Right cardiac atrium (tissue), 5 donors: ENCODE data around the gene CTDSPL. TPM values are rescaled to one million over a fixed set of nuclear protein-coding genes. Genes with fewer than 3 reads are reported as not detected.
"Not testable (repeated sequence)": the region's sequence is repeated elsewhere in the genome, so short reads cannot be mapped to it uniquely, and the experiment has no call there.

Source experiments
- ATAC-seq, 2 donors: fragments of 200-7000 bp; cut with Tn5 transposase; one replicate each; pipeline versions ENCODE4 v1.8.0 to v1.9.1; 2020; ENCODE audit warnings: moderate library complexity in 2 of 2, mild to moderate bottlenecking in 1 of 2
- DNase-seq, 3 donors: peaks; one replicate each; pipeline ENCODE4 v3.0.0-alpha.2; 2020
- H3K27ac ChIP-seq: one replicate; pipeline ENCODE4 v1.5.1; 2013; ENCODE audit warnings: mild to moderate bottlenecking, low read length, control low read depth, moderate library complexity
- H3K27me3 ChIP-seq: one replicate; pipeline ENCODE4 v1.6.1; 2013; ENCODE audit not compliant: control insufficient read depth, insufficient read depth
- H3K4me1 ChIP-seq: one replicate; pipeline ENCODE4 v1.6.1; 2013; ENCODE audit warnings: low read length; ENCODE audit not compliant: control insufficient read depth, insufficient read depth
- H3K4me3 ChIP-seq: one replicate; pipeline ENCODE4 v1.5.1; 2013; ENCODE audit warnings: low read length, control low read depth
- H3K9me3 ChIP-seq: one replicate; pipeline ENCODE4 v1.6.1; 2013; ENCODE audit warnings: low read length; ENCODE audit not compliant: control insufficient read depth
- WGBS: extraction: QIAGEN DNeasy Blood & Tissue Kit; methylation state at CpG from one replicate; pipeline ENCODE4 v1.1.7; 2013; 5-methylcytosine and 5-hydroxymethylcytosine counted together
- intact Hi-C, 4 donors: fragments of 100-400 bp; cut with DNase I; formaldehyde crosslinking; loops; one replicate each; pipeline versions ENCODE4 v1.11.0 to v1.14.0; 2022 to 2023
- polyA plus RNA-seq: library from polyadenylated mRNA; stranded (reverse); fragments of 200-250 nt; gene quantifications from one replicate; pipeline ENCODE4 v1.2.3, GENCODE V29; 2013
- total RNA-seq, 4 donors: library from RNA; stranded (reverse); fragmentation: NEBNext Ultra II Directional; extraction: Animal tissue kit (Norgen Biotek cat#: 25700); gene quantifications; one replicate each; pipeline ENCODE4 v1.2.1, GENCODE V29; 2021
- donor health status: healthy with polysubstance abuse.
- donor health status: DM: no; HTN: yes; CAD: no.
- donor health status: DM: no; HTN: no; CAD: no.
- donor health status: DM: no; HTN: yes; CAD: no; lungs with severe emphysema.
- donor health status: DM: yes; HTN: yes; CAD: no.

The CTDSPL gene
- total and polyA plus RNA-seq, 5 donors, result 13.6 to 50.9 (median 38.5) TPM

GRCh38 chr3:37970802-37971201 lies 109.1 kb downstream of the CTDSPL start:
- no peak for DNase-seq
- no peak for ATAC-seq
- intact Hi-C loops, result no loop called here
- 92% methylated on average over 5 of the region's 5 CpGs for WGBS
- Histone ChIP-seq H3K4me1 (peaks cover 4% of the 10 kb centered on the region), H3K9me3 (no peaks in the 10 kb centered on the region), H3K27ac (no peak overlapping the region), H3K27me3 (no peaks in the 10 kb centered on the region), H3K4me3 (no peak overlapping the region)

- ATAC-seq, result no peak
- DNase-seq, result no peak
- Histone ChIP-seq H3K4me3 (no peak overlapping the region), H3K4me1 (peaks cover 4% of the 10 kb centered on the region), H3K9me3 (no peaks in the 10 kb centered on the region), H3K27me3 (no peaks in the 10 kb centered on the region), H3K27ac (no peak overlapping the region)
- intact Hi-C loops, result no loop called here
Observed at GRCh38 chr3:37971467-37971866, 109.8 kb downstream of the CTDSPL start.

GRCh38 chr3:37972056-37972455 lies 110.4 kb downstream of the CTDSPL start:
- H3K4me1 ChIP-seq, H3K9me3 ChIP-seq, H3K4me3 ChIP-seq, DNase-seq, H3K27me3 ChIP-seq, H3K27ac ChIP-seq, intact Hi-C loops, ATAC-seq: not testable (repeated sequence)
- WGBS, result 97% methylated on average over 8 of the region's 8 CpGs

GRCh38 chr3:37973246-37974054 lies 111.8 kb downstream of the CTDSPL start:
- ATAC-seq (no peak), DNase-seq (no peak)
- H3K27me3 ChIP-seq, result no peaks in the 10 kb centered on the region
- no peak overlapping the region for H3K4me3 ChIP-seq
- peaks cover 4% of the 10 kb centered on the region for H3K4me1 ChIP-seq
- no peaks in the 10 kb centered on the region for H3K9me3 ChIP-seq
- 85% methylated on average over 12 of the region's 12 CpGs for WGBS
- intact Hi-C loops, result no loop called here
- H3K27ac ChIP-seq, result no peak overlapping the region

- Histone ChIP-seq H3K27me3 (no peaks in the 10 kb centered on the region), H3K4me1 (peaks cover 2% of the 10 kb centered on the region), H3K9me3 (no peaks in the 10 kb centered on the region), H3K4me3 (no peak overlapping the region), H3K27ac (no peak overlapping the region)
- intact Hi-C loops, result no loop called here
- peak; percentile 80 to 87 for ATAC-seq
- 59% methylated on average over 9 of the region's 9 CpGs for WGBS
- DNase-seq, result peak; percentile 60 to 83 (median 82)
Observed at GRCh38 chr3:37974121-37975083, 112.7 kb downstream of the CTDSPL start.

- WGBS, result 89% methylated on average over 8 of the region's 8 CpGs
- Histone ChIP-seq H3K27ac (no peak overlapping the region), H3K27me3 (no peaks in the 10 kb centered on the region), H3K9me3 (no peaks in the 10 kb centered on the region), H3K4me3 (no peak overlapping the region), H3K4me1 (no peaks in the 10 kb centered on the region)
- intact Hi-C loops, result no loop called here
- no peak for ATAC-seq
- DNase-seq, result no peak
Observed at GRCh38 chr3:37979541-37980461, 118.1 kb downstream of the CTDSPL start.

- peak in 1 of 3 donors; percentile 50 for DNase-seq
- H3K9me3 ChIP-seq, result no peaks in the 10 kb centered on the region
- intact Hi-C loops, result no loop called here
- H3K27me3 ChIP-seq, result no peaks in the 10 kb centered on the region
- H3K4me3 ChIP-seq, result no peak overlapping the region
- ATAC-seq, result no peak
- 89% methylated on average over 14 of the region's 14 CpGs for WGBS
- no peaks in the 10 kb centered on the region for H3K4me1 ChIP-seq
- no peak overlapping the region for H3K27ac ChIP-seq
Observed at GRCh38 chr3:37980462-37981347, 119.0 kb downstream of the CTDSPL start.

GRCh38 chr3:37981348-37981664 lies 119.6 kb downstream of the CTDSPL start:
- Histone ChIP-seq H3K27me3 (no peaks in the 10 kb centered on the region), H3K27ac (no peak overlapping the region), H3K4me3 (no peak overlapping the region), H3K9me3 (no peaks in the 10 kb centered on the region), H3K4me1 (no peaks in the 10 kb centered on the region)
- intact Hi-C loops, result no loop called here
- no peak for ATAC-seq
- no peak for DNase-seq
- WGBS, result 96% methylated on average over 2 of the region's 2 CpGs

- H3K4me1 ChIP-seq, result no peaks in the 10 kb centered on the region
- H3K9me3 ChIP-seq, result no peaks in the 10 kb centered on the region
- no peak overlapping the region for H3K27ac ChIP-seq
- DNase-seq (no peak), ATAC-seq (no peak)
- intact Hi-C loops, result no loop called here
- WGBS, result 51% methylated on average over 1 of the region's 1 CpG
- H3K4me3 ChIP-seq, result no peak overlapping the region
- H3K27me3 ChIP-seq, result no peaks in the 10 kb centered on the region
Observed at GRCh38 chr3:37982331-37982730, 120.7 kb downstream of the CTDSPL start.

- no peak overlapping the region for H3K4me3 ChIP-seq
- no peaks in the 10 kb centered on the region for H3K9me3 ChIP-seq
- no peak overlapping the region for H3K27ac ChIP-seq
- no peaks in the 10 kb centered on the region for H3K4me1 ChIP-seq
- intact Hi-C loops, result no loop called here
- no peak for DNase-seq
- no peaks in the 10 kb centered on the region for H3K27me3 ChIP-seq
- WGBS, result 76% methylated on average over 7 of the region's 7 CpGs
- no peak for ATAC-seq
Observed at GRCh38 chr3:37984051-37984450, 122.4 kb downstream of the CTDSPL start.
